ACC112 (cell line): ENCODE data around the gene DSCAM.

Source experiments
- H2AFZ ChIP-seq: fragments of 200-600 bp; sonication (generic); one replicate; pipeline ENCODE4 v1.6.0; 2017; ENCODE audit warnings: antibody characterized with exemption, low read length; ENCODE audit not compliant: unreplicated experiment
- H3K27ac ChIP-seq: fragments of 200-600 bp; sonication (generic); 2 replicates; pipeline ENCODE4 v1.5.1; 2014; ENCODE audit warnings: low read depth, mild to moderate bottlenecking, antibody characterized with exemption, low read length, moderate library complexity
- H3K27me3 ChIP-seq: fragments of 200-600 bp; sonication (generic); 2 replicates; pipeline ENCODE4 v1.6.1; 2014; ENCODE audit warnings: mild to moderate bottlenecking, antibody characterized with exemption, low read length, moderate library complexity, mixed read lengths; ENCODE audit not compliant: insufficient read depth
- H3K36me3 ChIP-seq: fragments of 200-600 bp; sonication (generic); 2 replicates; pipeline ENCODE4 v1.6.1; 2016; ENCODE audit warnings: mild to moderate bottlenecking, antibody characterized with exemption, low read length, moderate library complexity, mixed read lengths; ENCODE audit not compliant: insufficient read depth
- H3K4me1 ChIP-seq: fragments of 200-600 bp; sonication (generic); one replicate; pipeline ENCODE4 v1.6.1; 2016; ENCODE audit warnings: low read length, mixed read lengths; ENCODE audit not compliant: insufficient read depth, unreplicated experiment, control insufficient read depth
- H3K4me3 ChIP-seq: fragments of 200-600 bp; sonication (generic); 2 replicates; pipeline ENCODE4 v1.5.1; 2014; ENCODE audit warnings: mild to moderate bottlenecking, low read depth, low read length
- H3K79me2 ChIP-seq: fragments of 200-600 bp; sonication (generic); one replicate; pipeline ENCODE4 v1.6.0; 2016; ENCODE audit warnings: low read length; ENCODE audit not compliant: control insufficient read depth, unreplicated experiment, insufficient read depth

DSCAM gene

GRCh38 chr21:40753756-40754155 lies 93.2 kb downstream of the DSCAM start:
- Histone ChIP-seq H3K27ac (no peak overlapping the region), H3K36me3 (no peaks in the 10 kb centered on the region), H3K27me3 (no peaks in the 10 kb centered on the region), H3K79me2 (no peaks in the 10 kb centered on the region), H3K4me3 (no peak overlapping the region), H3K4me1 (no peaks in the 10 kb centered on the region), H2AFZ (no peak overlapping the region)

GRCh38 chr21:40752125-40752524 lies 94.8 kb downstream of the DSCAM start:
- Histone ChIP-seq H3K4me3 (no peak overlapping the region), H3K36me3 (no peaks in the 10 kb centered on the region), H3K4me1 (no peaks in the 10 kb centered on the region), H3K79me2 (no peaks in the 10 kb centered on the region), H3K27me3 (no peaks in the 10 kb centered on the region), H2AFZ (no peak overlapping the region), H3K27ac (no peak overlapping the region)

GRCh38 chr21:40751221-40751620 lies 95.7 kb downstream of the DSCAM start:
- Histone ChIP-seq H3K79me2 (no peaks in the 10 kb centered on the region), H3K4me3 (no peak overlapping the region), H3K27me3 (no peaks in the 10 kb centered on the region), H3K4me1 (no peaks in the 10 kb centered on the region), H2AFZ (no peak overlapping the region), H3K27ac (no peak overlapping the region), H3K36me3 (no peaks in the 10 kb centered on the region)

GRCh38 chr21:40736145-40736544 lies 110.8 kb downstream of the DSCAM start:
- Histone ChIP-seq H2AFZ (no peak overlapping the region), H3K4me1 (no peaks in the 10 kb centered on the region), H3K27ac (no peak overlapping the region), H3K4me3 (no peak overlapping the region), H3K36me3 (no peaks in the 10 kb centered on the region), H3K79me2 (no peaks in the 10 kb centered on the region), H3K27me3 (no peaks in the 10 kb centered on the region)

- Histone ChIP-seq H3K27me3 (no peaks in the 10 kb centered on the region), H2AFZ (no peak overlapping the region), H3K4me3 (no peak overlapping the region), H3K36me3 (no peaks in the 10 kb centered on the region), H3K4me1 (no peaks in the 10 kb centered on the region), H3K27ac (no peak overlapping the region), H3K79me2 (no peaks in the 10 kb centered on the region)
These were observed 113.9 kb downstream of the DSCAM start for GRCh38 chr21:40733024-40733397.

GRCh38 chr21:40732253-40733023 lies 114.5 kb downstream of the DSCAM start:
- Histone ChIP-seq H3K4me1 (no peaks in the 10 kb centered on the region), H3K36me3 (no peaks in the 10 kb centered on the region), H3K27me3 (no peaks in the 10 kb centered on the region), H3K79me2 (no peaks in the 10 kb centered on the region), H3K27ac (no peak overlapping the region), H2AFZ (no peak overlapping the region), H3K4me3 (no peak overlapping the region)

- H3K4me1 ChIP-seq: no peaks in the 10 kb centered on the region
- H3K36me3 ChIP-seq: no peaks in the 10 kb centered on the region
- H3K27ac ChIP-seq: no peak overlapping the region
- no peak overlapping the region for H3K4me3 ChIP-seq
- no peaks in the 10 kb centered on the region for H3K27me3 ChIP-seq
- no peak overlapping the region for H2AFZ ChIP-seq
- no peaks in the 10 kb centered on the region for H3K79me2 ChIP-seq
These were observed 115.8 kb downstream of the DSCAM start for GRCh38 chr21:40731206-40731605.

GRCh38 chr21:40730426-40730800 lies 116.5 kb downstream of the DSCAM start:
- no peaks in the 10 kb centered on the region for H3K27me3 ChIP-seq
- no peaks in the 10 kb centered on the region for H3K36me3 ChIP-seq
- no peak overlapping the region for H2AFZ ChIP-seq
- no peak overlapping the region for H3K4me3 ChIP-seq
- H3K27ac ChIP-seq: no peak overlapping the region
- no peaks in the 10 kb centered on the region for H3K79me2 ChIP-seq
- H3K4me1 ChIP-seq: no peaks in the 10 kb centered on the region

GRCh38 chr21:40729761-40730425 lies 117.1 kb downstream of the DSCAM start:
- H3K4me1 ChIP-seq: no peaks in the 10 kb centered on the region
- no peak overlapping the region for H2AFZ ChIP-seq
- no peaks in the 10 kb centered on the region for H3K27me3 ChIP-seq

GRCh38 chr21:40723966-40724365 lies 123.0 kb downstream of the DSCAM start:
- no peak overlapping the region for H3K27ac ChIP-seq
- no peak overlapping the region for H3K4me3 ChIP-seq
- no peaks in the 10 kb centered on the region for H3K27me3 ChIP-seq
- no peak overlapping the region for H2AFZ ChIP-seq
- no peaks in the 10 kb centered on the region for H3K36me3 ChIP-seq
- no peaks in the 10 kb centered on the region for H3K4me1 ChIP-seq
- no peaks in the 10 kb centered on the region for H3K79me2 ChIP-seq

More at GRCh38 chr21:40729761-40730425, 117.1 kb downstream of the DSCAM start:
- Histone ChIP-seq H3K4me3 (no peak overlapping the region), H3K79me2 (no peaks in the 10 kb centered on the region), H3K27ac (no peak overlapping the region), H3K36me3 (no peaks in the 10 kb centered on the region)

GRCh38 chr21:40723317-40723716 lies 123.6 kb downstream of the DSCAM start:
- Histone ChIP-seq H2AFZ (no peak overlapping the region), H3K79me2 (no peaks in the 10 kb centered on the region), H3K27ac (no peak overlapping the region), H3K36me3 (no peaks in the 10 kb centered on the region), H3K4me3 (no peak overlapping the region), H3K4me1 (no peaks in the 10 kb centered on the region), H3K27me3 (no peaks in the 10 kb centered on the region)
